ENCODE measurements around the gene GMDS.

DNA sequence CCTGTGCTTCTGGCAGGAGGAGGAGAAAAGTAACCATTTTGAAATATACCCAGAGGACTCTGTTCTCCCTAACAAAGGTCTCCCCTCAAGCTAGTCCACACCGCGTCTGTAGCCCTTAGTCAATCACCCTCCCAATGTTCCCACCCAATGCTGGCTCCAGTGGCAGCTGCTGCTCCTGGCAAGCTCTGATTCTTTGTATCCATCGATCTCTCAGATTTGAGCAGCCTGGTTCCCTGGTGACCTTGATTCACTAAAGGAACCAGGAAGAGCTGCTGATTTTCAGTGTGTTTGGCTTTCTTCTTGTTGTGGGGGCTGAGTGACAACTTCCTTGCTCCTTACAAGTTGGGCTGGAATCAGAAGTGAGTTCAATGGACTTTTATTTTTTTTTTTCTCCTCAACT, 567.2 kb downstream of the GMDS start:
- TF ChIP-seq EZH2phosphoT487 (IDR thresholded peaks at IDR 0.05; ENCODE audit: low read depth), result no peak
- TF ChIP-seq, protein P1, sequence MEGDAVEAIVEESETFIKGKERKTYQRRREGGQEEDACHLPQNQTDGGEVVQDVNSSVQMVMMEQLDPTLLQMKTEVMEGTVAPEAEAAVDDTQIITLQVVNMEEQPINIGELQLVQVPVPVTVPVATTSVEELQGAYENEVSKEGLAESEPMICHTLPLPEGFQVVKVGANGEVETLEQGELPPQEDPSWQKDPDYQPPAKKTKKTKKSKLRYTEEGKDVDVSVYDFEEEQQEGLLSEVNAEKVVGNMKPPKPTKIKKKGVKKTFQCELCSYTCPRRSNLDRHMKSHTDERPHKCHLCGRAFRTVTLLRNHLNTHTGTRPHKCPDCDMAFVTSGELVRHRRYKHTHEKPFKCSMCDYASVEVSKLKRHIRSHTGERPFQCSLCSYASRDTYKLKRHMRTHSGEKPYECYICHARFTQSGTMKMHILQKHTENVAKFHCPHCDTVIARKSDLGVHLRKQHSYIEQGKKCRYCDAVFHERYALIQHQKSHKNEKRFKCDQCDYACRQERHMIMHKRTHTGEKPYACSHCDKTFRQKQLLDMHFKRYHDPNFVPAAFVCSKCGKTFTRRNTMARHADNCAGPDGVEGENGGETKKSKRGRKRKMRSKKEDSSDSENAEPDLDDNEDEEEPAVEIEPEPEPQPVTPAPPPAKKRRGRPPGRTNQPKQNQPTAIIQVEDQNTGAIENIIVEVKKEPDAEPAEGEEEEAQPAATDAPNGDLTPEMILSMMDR (IDR thresholded peaks at IDR 0.05; ENCODE audit: low read depth, low read length), result no peak

Measured in OCI-LY3 (cell line).